KOPT-K1 (cell line): ENCODE data around the gene UBE2R2.
A peak's percentile ranks its signal among the peaks of the same experiment; 100 is the strongest.
"Not testable (repeated sequence)": the region's sequence is repeated elsewhere in the genome, so short reads cannot be mapped to it uniquely, and the experiment has no call there.

Experiments used
- H3K27ac ChIP-seq: fragments of 200-600 bp; sonication (generic); 2 replicates; pipeline ENCODE4 v1.5.1; 2016; ENCODE audit warnings: antibody characterized with exemption, mild to moderate bottlenecking, low read depth, low read length; ENCODE audit not compliant: poor library complexity, severe bottlenecking
- H3K36me3 ChIP-seq: fragments of 200-600 bp; sonication (generic); 2 replicates; pipeline ENCODE4 v1.5.1; 2017; ENCODE audit warnings: antibody characterized with exemption, mild to moderate bottlenecking, low read length, moderate library complexity; ENCODE audit not compliant: insufficient read depth
- H3K9me3 ChIP-seq: fragments of 200-600 bp; sonication (generic); 2 replicates; pipeline ENCODE4 v1.5.1; 2017; ENCODE audit warnings: antibody characterized with exemption, low read length, mild to moderate bottlenecking; ENCODE audit not compliant: insufficient read depth, poor library complexity, severe bottlenecking

UBE2R2 gene, protein sequence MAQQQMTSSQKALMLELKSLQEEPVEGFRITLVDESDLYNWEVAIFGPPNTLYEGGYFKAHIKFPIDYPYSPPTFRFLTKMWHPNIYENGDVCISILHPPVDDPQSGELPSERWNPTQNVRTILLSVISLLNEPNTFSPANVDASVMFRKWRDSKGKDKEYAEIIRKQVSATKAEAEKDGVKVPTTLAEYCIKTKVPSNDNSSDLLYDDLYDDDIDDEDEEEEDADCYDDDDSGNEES

DNA sequence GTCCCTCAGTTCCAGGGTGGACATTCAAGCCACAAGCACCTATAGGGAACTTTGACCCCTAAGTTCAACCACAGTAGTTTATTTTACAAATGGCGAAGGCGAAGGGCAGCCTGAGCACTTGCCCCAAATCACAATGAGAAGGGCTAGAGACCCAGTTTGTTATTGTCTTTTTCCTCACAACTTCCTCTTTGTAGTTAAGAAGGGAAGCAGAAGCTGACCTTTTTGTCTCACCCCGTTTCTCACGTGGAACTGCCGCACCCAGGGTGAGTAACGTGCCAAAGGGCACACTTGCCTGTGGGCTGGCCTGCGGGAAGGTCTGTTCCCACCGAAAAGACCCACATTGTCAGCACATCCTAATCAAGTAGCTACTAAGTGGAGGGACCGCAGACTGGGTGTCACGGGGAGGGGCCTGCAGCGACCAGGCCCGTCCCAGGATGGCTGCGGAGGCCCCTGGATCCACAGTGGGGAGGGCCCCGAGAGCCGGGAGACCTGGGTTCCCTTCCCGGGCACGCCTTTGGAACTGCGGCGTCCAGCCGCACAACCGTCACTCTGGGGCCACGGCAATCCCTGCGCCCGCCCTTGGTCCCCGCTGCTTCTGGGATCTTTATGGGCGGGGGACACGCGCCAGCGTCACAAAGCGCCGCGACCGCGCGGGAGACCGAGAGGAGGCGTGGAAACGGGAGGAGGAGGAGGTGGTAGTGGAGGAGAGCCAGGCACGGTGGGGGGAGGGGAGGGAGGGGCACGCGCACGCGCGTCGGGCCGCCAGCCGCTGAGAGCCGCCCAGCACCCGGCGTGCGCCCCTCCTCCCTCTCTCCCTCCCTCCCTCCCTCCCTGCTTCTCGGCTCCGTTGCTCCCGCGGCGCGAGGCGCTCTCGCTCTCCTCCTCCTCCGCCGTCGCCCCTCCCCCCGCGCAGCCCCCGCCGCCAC is at the start of gene UBE2R2:
Gene UBE2R2 (plus strand): TSS at position 834 of the 926 bp plus-strand sequence. CDS start 598 bp downstream, outside the sequence.
- peaks cover 17% of the 10 kb centered on the region for H3K36me3 ChIP-seq
- H3K9me3 ChIP-seq: no peaks in the 10 kb centered on the region
- peak within 1 kb of the TSS; percentile 95 for H3K27ac ChIP-seq

DNA sequence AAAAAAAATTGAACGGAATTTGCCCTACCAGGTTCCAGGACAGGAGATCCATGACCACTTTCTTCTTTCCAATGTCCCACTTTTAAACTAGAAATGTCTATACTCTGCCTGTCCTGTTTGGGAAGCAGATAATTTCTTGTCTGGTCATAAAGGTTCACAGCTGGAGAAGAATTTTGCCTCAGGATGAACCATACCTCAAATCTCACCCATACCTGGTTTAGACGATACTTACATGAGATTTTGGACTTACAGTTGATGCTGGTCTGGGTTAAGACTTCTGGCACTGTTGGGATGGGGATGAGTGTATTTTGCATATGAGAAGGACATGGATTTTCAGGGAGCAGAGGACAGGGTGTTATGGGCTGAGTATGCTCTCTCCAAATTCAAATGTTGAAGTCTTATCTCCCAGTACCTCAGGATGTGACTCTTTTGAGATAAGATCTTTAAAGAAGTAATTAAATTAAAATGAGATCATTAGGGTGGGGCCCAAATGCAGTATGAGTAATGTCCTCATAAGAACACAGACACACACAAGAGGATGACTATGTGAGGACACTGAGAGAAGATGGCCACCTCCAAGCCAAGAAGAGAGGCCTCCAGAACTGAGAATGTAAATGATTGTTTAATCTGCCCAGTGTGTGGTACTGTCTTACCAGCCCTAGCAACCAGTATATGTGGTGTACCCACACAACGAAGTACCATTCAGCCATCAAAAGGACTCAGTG is 46.6 kb upstream of the UBE2R2 start:
- not testable (repeated sequence) for H3K9me3 ChIP-seq, H3K36me3 ChIP-seq, H3K27ac ChIP-seq

DNA sequence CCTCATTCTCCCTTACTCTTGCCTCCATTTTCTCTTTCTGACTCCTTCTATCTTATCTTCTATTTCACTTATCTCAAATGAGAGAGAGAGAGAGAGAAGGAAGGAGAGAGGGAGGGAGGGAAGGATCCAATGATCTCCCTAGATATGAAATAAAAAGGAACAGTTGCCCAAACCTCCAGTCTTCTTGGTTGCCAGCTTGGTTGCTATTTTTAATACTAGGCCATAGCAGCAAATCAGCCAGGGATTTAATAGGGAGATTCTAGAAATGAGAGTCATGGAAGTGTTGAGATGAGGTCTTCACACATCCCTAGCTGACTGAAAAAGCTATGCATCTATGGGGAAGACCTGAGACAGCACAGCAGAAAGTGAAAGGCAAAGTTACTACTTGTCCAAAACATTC is 43.8 kb upstream of the UBE2R2 start:
- H3K27ac ChIP-seq: not testable (repeated sequence)

DNA sequence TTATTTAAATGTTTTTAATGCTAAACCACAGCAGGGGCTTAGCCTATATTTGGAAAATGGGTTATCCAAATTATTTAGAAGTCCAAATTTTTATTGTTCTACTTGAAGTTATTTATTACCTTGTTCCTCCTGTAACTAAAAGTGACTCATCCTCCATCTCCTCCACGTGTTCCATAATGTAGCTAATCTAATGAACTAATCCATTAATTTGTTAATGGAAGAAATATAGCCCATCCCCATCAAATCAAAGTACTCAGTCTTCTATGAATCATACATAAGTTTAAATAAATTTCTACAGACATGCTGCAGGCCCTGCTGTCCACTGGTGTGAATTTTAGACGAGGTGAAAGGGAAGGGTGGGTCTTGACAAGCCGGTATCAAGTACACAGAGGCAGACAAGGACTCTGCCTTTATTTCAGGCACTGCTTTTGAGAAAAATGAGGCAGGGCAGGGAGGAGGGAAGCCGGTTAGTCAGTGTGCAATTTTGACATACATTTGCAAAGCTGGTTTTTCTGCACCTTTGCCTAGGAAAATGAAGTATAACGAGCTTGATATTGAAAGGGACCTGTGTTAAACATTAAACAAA is 42.8 kb upstream of the UBE2R2 start:
- H3K27ac ChIP-seq, H3K9me3 ChIP-seq, H3K36me3 ChIP-seq: not testable (repeated sequence)

More for the DNA sequence above, 43.8 kb upstream of the UBE2R2 start:
- H3K36me3 ChIP-seq, H3K9me3 ChIP-seq: not testable (repeated sequence)

DNA sequence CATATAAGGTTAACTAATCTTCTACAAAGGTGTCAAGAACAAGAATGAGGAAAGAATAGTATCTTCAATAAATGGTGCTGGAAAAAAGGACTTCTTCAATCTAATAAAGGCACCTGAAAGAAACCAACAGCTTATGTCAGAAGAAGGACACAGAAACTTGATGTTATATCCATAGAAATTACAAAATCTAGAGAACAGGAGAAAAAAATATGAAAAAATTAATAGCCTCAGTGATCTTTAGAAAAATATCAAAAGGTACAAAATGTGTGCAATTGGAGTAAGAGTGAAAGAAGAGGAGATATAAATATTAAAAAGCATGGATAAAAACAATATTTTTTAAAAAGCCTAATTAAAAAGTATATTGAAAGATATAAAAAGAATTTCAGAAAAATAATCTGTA is 40.4 kb upstream of the UBE2R2 start:
- no peaks in the 10 kb centered on the region for H3K9me3 ChIP-seq
- H3K27ac ChIP-seq: no peak overlapping the region
- H3K36me3 ChIP-seq: no peaks in the 10 kb centered on the region

DNA sequence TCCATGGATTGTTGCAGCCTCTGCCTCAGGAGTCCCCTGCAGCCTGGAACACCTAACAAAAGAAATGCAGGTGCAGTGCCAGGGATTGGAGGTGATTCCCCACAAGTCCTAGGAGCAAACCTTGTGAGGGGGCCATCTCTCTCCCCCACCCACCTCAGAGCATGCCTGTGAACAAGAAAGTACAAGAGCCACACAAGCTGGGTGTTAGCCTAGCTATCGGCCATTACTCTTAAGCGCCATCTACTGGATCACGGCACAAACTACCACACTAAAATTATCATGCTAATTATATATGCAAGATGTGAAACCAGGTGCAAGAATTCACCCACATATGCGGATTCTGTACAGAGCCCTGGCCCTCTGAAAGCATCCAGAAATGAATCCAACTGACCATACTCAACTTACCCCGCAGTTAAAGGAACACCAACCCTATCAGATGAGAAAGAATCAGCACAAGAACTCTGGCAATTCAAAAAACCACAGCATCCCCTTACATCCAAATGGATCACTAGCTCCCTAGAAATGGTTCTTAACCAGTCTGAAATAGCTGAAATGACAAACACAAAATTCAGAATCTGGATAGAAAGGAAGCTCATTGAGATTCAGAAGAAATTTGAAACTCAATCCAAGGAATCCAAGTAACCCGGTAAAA is 38.1 kb upstream of the UBE2R2 start:
- Histone ChIP-seq H3K9me3 (no peaks in the 10 kb centered on the region), H3K27ac (no peak overlapping the region), H3K36me3 (no peaks in the 10 kb centered on the region)

DNA sequence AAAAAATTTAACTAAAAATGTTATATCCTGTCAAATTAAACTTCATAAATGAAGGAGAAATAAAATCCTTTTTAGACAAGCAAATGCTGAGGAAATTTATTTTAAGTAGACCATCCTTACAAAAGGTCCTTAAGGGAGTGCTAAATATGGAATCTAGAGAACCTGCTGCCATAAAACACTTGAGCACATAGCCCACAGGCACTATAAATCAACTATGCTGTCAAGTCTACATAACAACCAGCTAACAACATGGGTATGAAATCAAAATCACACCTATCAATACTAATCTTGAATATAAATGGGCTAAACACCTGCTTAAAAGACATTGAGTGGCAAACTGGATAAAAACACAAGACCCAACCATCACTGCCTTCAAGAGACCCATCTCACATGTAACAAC is 36.7 kb upstream of the UBE2R2 start:
- H3K9me3 ChIP-seq: no peaks in the 10 kb centered on the region
- H3K27ac ChIP-seq: no peak overlapping the region
- no peaks in the 10 kb centered on the region for H3K36me3 ChIP-seq

DNA sequence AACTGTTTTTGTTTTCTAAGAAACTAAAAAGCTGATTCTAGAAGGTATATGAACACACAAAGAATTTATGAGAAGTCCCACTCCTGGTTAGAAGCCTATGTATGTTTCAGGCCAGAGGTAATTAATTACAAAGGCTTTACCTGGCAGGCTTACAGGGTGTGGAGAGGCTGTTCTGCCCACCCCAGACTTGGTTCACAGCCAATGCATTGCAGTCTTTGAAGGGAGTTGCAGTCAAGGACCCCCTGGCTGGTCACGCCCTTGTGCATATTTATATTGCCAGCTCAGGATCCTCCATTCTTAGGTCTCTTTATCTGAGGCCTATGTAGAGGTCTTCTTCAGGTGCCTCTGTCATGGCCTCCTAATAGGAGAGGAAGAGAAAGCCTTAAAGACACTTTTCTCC is 35.2 kb upstream of the UBE2R2 start:
- Histone ChIP-seq H3K27ac (no peak overlapping the region), H3K36me3 (no peaks in the 10 kb centered on the region), H3K9me3 (no peaks in the 10 kb centered on the region)

DNA sequence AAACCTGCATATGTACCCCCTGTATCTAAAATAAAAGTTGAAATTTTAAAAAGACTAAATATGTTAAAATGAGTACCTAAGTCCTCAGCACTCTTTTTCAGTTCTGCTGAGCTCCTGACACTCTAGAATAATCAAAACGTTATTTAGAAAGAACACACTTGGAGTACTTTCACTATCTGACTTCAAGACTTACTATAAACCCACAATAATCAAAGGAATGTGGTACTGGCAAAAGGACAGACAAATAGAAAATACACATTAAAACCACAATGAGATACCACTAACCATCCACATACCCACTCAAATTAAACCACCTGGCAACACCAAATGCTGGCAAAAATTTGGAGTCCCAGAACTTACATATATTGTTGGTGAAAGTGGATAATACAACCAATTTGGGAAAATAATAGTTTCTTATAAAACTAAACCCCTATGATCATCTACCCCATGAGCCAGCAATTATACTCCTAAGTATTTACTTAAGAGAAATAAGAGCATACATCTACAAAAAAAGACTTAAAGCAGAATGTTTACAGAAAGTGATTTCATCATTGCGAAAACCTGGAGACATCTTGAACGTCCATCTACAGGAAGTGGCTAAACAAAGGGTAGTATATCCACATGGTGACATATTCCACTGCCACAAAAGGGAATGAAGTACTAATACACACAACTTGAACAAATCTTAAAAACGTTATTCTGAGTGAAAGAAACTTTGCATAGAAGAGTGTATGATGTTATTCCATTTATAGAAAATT is 34.4 kb upstream of the UBE2R2 start:
- H3K27ac ChIP-seq: no peak overlapping the region
- H3K36me3 ChIP-seq: no peaks in the 10 kb centered on the region
- no peaks in the 10 kb centered on the region for H3K9me3 ChIP-seq

DNA sequence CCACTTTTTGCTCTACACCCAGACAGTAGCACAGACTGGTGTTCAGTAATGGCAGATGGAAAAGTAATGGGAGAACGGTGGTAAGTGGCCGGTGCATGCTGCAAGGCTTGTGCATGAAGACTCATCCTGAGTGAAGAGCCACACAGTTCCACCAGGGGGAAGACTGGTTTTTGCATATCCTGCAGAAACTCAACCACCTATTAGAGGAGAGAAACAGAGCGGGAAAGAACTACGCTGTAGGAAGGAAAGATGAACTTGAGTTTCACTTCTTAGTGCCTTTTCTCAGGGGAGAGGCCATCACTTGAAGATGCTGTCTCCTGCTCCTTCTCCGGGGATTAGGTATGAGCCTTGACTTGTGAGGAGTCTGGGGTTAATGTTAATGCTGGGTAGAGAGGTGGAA is 31.0 kb upstream of the UBE2R2 start:
- no peaks in the 10 kb centered on the region for H3K36me3 ChIP-seq
- H3K27ac ChIP-seq: no peak overlapping the region
- H3K9me3 ChIP-seq: no peaks in the 10 kb centered on the region

DNA sequence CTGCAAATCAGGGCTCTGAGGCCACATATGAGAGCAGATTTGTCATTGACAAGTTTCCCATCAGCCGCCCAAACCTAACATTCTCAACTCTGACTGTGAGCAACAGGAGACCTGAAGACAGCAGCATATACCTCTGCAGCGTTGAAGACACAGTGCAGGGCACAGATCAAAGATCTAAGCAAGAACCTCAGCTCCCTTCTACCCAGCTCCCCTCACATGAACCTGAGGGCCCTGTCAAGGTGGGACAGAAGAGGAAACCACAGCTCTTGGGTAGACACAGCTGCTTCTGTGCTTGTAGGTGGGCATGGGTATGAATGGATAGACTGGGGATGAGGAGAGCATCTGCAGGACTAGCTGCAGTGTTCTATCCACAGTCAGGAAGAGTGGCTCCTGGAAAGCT is 30.3 kb upstream of the UBE2R2 start:
- no peaks in the 10 kb centered on the region for H3K36me3 ChIP-seq
- no peak overlapping the region for H3K27ac ChIP-seq
- no peaks in the 10 kb centered on the region for H3K9me3 ChIP-seq

DNA sequence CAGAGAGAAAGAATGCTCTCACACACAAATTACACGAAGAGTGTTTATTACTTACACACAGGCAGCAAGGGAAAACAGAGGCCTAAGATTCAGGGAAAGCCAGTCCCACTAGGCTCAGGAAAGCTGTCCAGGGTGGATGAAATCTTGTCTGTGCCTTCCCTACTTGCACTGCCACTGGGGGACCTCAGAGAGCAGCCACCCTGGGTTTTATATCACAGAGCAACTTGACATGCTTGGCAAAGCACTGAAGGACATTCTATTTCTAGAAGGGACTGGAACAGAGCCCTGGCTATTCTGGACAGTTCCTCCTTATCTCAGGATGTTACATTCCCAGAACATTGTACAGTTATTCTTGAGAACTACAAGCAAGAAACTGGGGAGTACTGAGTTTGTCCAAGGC is 29.1 kb upstream of the UBE2R2 start:
- H3K9me3 ChIP-seq: no peaks in the 10 kb centered on the region
- H3K36me3 ChIP-seq: no peaks in the 10 kb centered on the region
- no peak overlapping the region for H3K27ac ChIP-seq

DNA sequence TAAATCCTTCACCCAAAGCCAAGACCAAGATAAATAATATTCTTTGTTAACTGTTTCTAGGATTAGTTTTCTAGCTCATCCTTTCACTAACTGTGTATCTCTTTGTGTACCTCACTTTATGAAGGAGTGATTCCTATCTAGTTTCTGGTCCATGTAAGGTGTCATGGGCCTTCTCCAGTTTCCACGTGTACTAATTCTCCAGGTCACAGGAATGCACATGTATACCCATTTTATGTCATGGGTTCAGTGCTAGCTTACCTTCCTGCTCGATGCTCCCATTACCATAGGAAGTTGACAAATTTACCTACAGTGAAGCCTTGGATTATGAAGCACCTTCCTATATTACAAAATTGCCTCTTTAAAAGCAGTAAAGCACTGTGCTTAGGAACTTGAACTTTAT is 27.5 kb upstream of the UBE2R2 start:
- not testable (repeated sequence) for H3K36me3 ChIP-seq, H3K9me3 ChIP-seq, H3K27ac ChIP-seq

DNA sequence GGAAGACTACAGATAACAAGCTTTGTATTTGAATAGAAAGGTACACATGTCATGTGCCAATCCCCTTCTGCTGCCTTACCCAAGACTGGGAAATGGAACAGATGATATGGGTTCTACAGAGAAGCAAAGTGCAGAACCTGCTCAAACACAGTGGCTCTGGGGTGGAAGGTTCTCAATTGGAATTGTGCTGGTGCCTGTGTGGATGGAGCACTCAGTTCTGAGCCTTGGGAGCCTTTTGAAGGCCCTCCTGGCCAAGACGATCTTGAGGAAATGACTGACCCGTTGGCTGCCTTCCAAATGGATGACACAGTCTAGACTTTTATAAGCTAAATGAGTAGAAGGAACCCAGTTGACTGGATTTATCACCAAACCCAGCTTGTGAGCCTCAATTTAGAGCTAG is 25.8 kb upstream of the UBE2R2 start:
- Histone ChIP-seq H3K27ac (no peak overlapping the region), H3K36me3 (no peaks in the 10 kb centered on the region)

More for the DNA sequence above, 25.8 kb upstream of the UBE2R2 start:
- H3K9me3 ChIP-seq: no peaks in the 10 kb centered on the region
